ENCODE measurements around the gene IER5. TPM values are rescaled to one million over a fixed set of nuclear protein-coding genes. Genes with fewer than 3 reads are reported as not detected.

The IER5 gene
- total and polyA plus RNA-seq, 9 of the 15 experiments (the other 6 are each of a cell fraction or from before 2014, with no cell fraction given), result 2.4 to 32.1 (median 12.0) TPM

GRCh38 chr1:181056560-181056959 is 31.9 kb upstream of the IER5 start (continued):
- TF ChIP-seq WHSC1 (IDR thresholded peaks at IDR 0.05; ENCODE audit: low read length) (no peak), ZFP91 (CRISPR knock-in tag; IDR thresholded peaks at IDR 0.05) (no peak), CEBPB (tag; IDR thresholded peaks at IDR 0.05) (no peak), ZNF449 (CRISPR knock-in tag; IDR thresholded peaks at IDR 0.05) (no peak), ZNF12 (CRISPR knock-in tag; IDR thresholded peaks at IDR 0.05) (no peak), CBFA2T2 (conservative IDR thresholded peaks at IDR 0.05) (no peak)

- DNase-seq (ENCODE audit: extremely low read depth in 1 of 4, low spot score in 3 of 4) (no peak), ATAC-seq (no peak), FAIRE-seq (no peak)
- Histone ChIP-seq H3K9ac (ENCODE audit: insufficient read depth in 1 of 2, low read depth in 2 of 2, low read length in 2 of 2) (no peak overlapping the region), H3K27ac (ENCODE audit: extremely low read depth, low read depth, low read length) (no peak overlapping the region), H3K4me3 (no peak overlapping the region), H3K27me3 (ENCODE audit: control insufficient read depth in 2 of 2, insufficient read depth in 2 of 2, low read length in 2 of 2) (peaks cover 0 to 12% of the 10 kb centered on the region in 2 experiments; a peak in 1 of 5 replicates), H3K79me2 (ENCODE audit: control insufficient read depth, insufficient read depth, low read length) (no peaks in the 10 kb centered on the region), H3K4me2 (ENCODE audit: insufficient read depth, low read length) (no peak overlapping the region), H2AFZ (ENCODE audit: low read depth, low read length) (no peak overlapping the region), H3K9me1 (ENCODE audit: control insufficient read depth, insufficient read depth, low read length) (no peaks in the 10 kb centered on the region), H3K9me3 (replicated peaks; ENCODE audit: control insufficient read depth, insufficient read depth, low read depth, low read length) (no peaks in the 10 kb centered on the region), H3K36me3 (ENCODE audit: control insufficient read depth, insufficient read depth, low read length) (no peaks in the 10 kb centered on the region), H3K4me1 (replicated peaks in 1 of 2; ENCODE audit: control insufficient read depth in 2 of 2, insufficient read depth in 2 of 2, low read length in 2 of 2) (peaks cover 0 to 1% of the 10 kb centered on the region in 2 experiments; a peak in 2 of 5 replicates), H4K20me1 (replicated peaks; ENCODE audit: control insufficient read depth, insufficient read depth, low read length) (no peaks in the 10 kb centered on the region)
- POLR2A ChIA-PET, result interaction anchor here (0.6 kb wide), 2 partner anchors 33 to 67 kb away, joined by 3 read pairs; no protein-coding TSS in a partner anchor
- CTCF ChIA-PET (ENCODE audit: low intra/inter-chr PET ratio), result no interaction called here
- TF ChIP-seq CREM (IDR thresholded peaks at IDR 0.05; ENCODE audit: low read depth) (no peak), ZNF778 (CRISPR knock-in tag; IDR thresholded peaks at IDR 0.05) (no peak), ZNF766 (CRISPR knock-in tag; conservative IDR thresholded peaks at IDR 0.05) (no peak), ZNF384 (IDR thresholded peaks at IDR 0.05; ENCODE audit: low read depth, low read length) (no peak), E2F1 (CRISPR knock-in tag; IDR thresholded peaks at IDR 0.05) (no peak), CREB1 (IDR thresholded peaks at IDR 0.05) (no peak), CREB1 (CRISPR knock-in tag; IDR thresholded peaks at IDR 0.05) (no peak), PHF8 (IDR thresholded peaks at IDR 0.05; ENCODE audit: borderline replicate concordance, low read length) (no peak), HDAC8 (tag; IDR thresholded peaks at IDR 0.05) (no peak)
- WGBS (ENCODE audit: insufficient coverage, low coverage, missing lambda C conversion rate), result 43% methylated on average over 3 of the region's 3 CpGs
- in situ Hi-C loops (cut with MboI), result no loop called here
- no TSS peak for BruUV-seq (replicated peaks)
- intact Hi-C loops (cut with micrococcal nuclease), result no loop called here
These were observed 31.4 kb upstream of the IER5 start for GRCh38 chr1:181057079-181057478.
